Effector memory CD4-positive, alpha-beta T cell (primary cell): ENCODE results near the gene ATAD3A.

Experiments used
- DNase-seq, 3 donors: peaks; one replicate each; pipeline ENCODE4 v3.0.0-alpha.2; 2020
- H3K27ac ChIP-seq: 2 replicates; pipeline ENCODE4 v1.7.0; 2013; ENCODE audit warnings: mild to moderate bottlenecking, low read length, moderate library complexity; ENCODE audit not compliant: insufficient read depth, poor library complexity, severe bottlenecking
- H3K27me3 ChIP-seq: replicated peaks from 2 replicates; pipeline ENCODE4 v1.7.0; 2013; ENCODE audit warnings: mild to moderate bottlenecking, low read length; ENCODE audit not compliant: insufficient read depth, control insufficient read depth, poor library complexity, severe bottlenecking
- H3K36me3 ChIP-seq: 2 replicates; pipeline ENCODE4 v1.7.0; 2013; ENCODE audit warnings: mild to moderate bottlenecking, low read length, moderate library complexity; ENCODE audit not compliant: control insufficient read depth, insufficient read depth
- H3K4me1 ChIP-seq: 2 replicates; pipeline ENCODE4 v1.7.0; 2013; ENCODE audit warnings: low read length, mild to moderate bottlenecking; ENCODE audit not compliant: control insufficient read depth, insufficient read depth, poor library complexity, severe bottlenecking
- H3K4me3 ChIP-seq: 2 replicates; pipeline ENCODE4 v1.7.0; 2013; ENCODE audit warnings: low read length, low read depth, mild to moderate bottlenecking; ENCODE audit not compliant: insufficient read depth, poor library complexity, severe bottlenecking
- H3K9me3 ChIP-seq: 2 replicates; pipeline ENCODE4 v1.7.0; 2013; ENCODE audit warnings: mild to moderate bottlenecking, low read length, moderate library complexity; ENCODE audit not compliant: control insufficient read depth

The ATAD3A gene

GRCh38 chr1:1547011-1547410 is 35.0 kb downstream of the ATAD3A start:
- Histone ChIP-seq H3K27ac (no peak overlapping the region), H3K36me3 (peaks cover 6% of the 10 kb centered on the region), H3K4me1 (no peaks in the 10 kb centered on the region), H3K27me3 (no peaks in the 10 kb centered on the region), H3K9me3 (no peaks in the 10 kb centered on the region), H3K4me3 (no peak overlapping the region)
- no peak for DNase-seq

- no peak overlapping the region for H3K4me3 ChIP-seq
- no peaks in the 10 kb centered on the region for H3K27me3 ChIP-seq
- H3K36me3 ChIP-seq, result peaks cover 6% of the 10 kb centered on the region
- DNase-seq, result no peak
- H3K9me3 ChIP-seq, result no peaks in the 10 kb centered on the region
- H3K27ac ChIP-seq, result no peak overlapping the region
- H3K4me1 ChIP-seq, result no peaks in the 10 kb centered on the region
Measured at GRCh38 chr1:1547476-1547875, 35.5 kb downstream of the ATAD3A start.

- no peak for DNase-seq
- no peaks in the 10 kb centered on the region for H3K36me3 ChIP-seq
- H3K4me1 ChIP-seq, result no peaks in the 10 kb centered on the region
- H3K27me3 ChIP-seq, result no peaks in the 10 kb centered on the region
- H3K4me3 ChIP-seq, result no peak overlapping the region
- no peaks in the 10 kb centered on the region for H3K9me3 ChIP-seq
- no peak overlapping the region for H3K27ac ChIP-seq
Measured at GRCh38 chr1:1548591-1548990, 36.6 kb downstream of the ATAD3A start.

GRCh38 chr1:1550087-1550486 is 38.1 kb downstream of the ATAD3A start:
- DNase-seq, result no peak
- Histone ChIP-seq H3K27me3 (no peaks in the 10 kb centered on the region), H3K27ac (no peak overlapping the region), H3K9me3 (no peaks in the 10 kb centered on the region), H3K36me3 (no peaks in the 10 kb centered on the region), H3K4me1 (no peaks in the 10 kb centered on the region), H3K4me3 (no peak overlapping the region)

- Histone ChIP-seq H3K27me3 (no peaks in the 10 kb centered on the region), H3K4me3 (no peak overlapping the region), H3K4me1 (no peaks in the 10 kb centered on the region), H3K36me3 (no peaks in the 10 kb centered on the region), H3K9me3 (no peaks in the 10 kb centered on the region), H3K27ac (no peak overlapping the region)
- DNase-seq, result no peak
Measured at GRCh38 chr1:1550591-1551432, 38.9 kb downstream of the ATAD3A start.

- no peak for DNase-seq
- Histone ChIP-seq H3K4me3 (no peak overlapping the region), H3K9me3 (no peaks in the 10 kb centered on the region), H3K27me3 (no peaks in the 10 kb centered on the region), H3K4me1 (no peaks in the 10 kb centered on the region), H3K27ac (no peak overlapping the region), H3K36me3 (no peaks in the 10 kb centered on the region)
Measured at GRCh38 chr1:1551524-1552262, 39.7 kb downstream of the ATAD3A start.

GRCh38 chr1:1552263-1552639 is 40.3 kb downstream of the ATAD3A start:
- H3K9me3 ChIP-seq, result no peaks in the 10 kb centered on the region
- H3K4me3 ChIP-seq, result no peak overlapping the region
- no peaks in the 10 kb centered on the region for H3K27me3 ChIP-seq
- DNase-seq, result no peak
- H3K36me3 ChIP-seq, result no peaks in the 10 kb centered on the region
- H3K27ac ChIP-seq, result no peak overlapping the region
- no peaks in the 10 kb centered on the region for H3K4me1 ChIP-seq

GRCh38 chr1:1553821-1554494 is 42.0 kb downstream of the ATAD3A start:
- H3K27me3 ChIP-seq, result no peaks in the 10 kb centered on the region
- no peak overlapping the region for H3K4me3 ChIP-seq
- no peaks in the 10 kb centered on the region for H3K4me1 ChIP-seq
- H3K9me3 ChIP-seq, result no peaks in the 10 kb centered on the region
- no peak overlapping the region for H3K27ac ChIP-seq
- DNase-seq, result no peak
- no peaks in the 10 kb centered on the region for H3K36me3 ChIP-seq

GRCh38 chr1:1554550-1554925 is 42.6 kb downstream of the ATAD3A start:
- no peaks in the 10 kb centered on the region for H3K4me1 ChIP-seq
- H3K27me3 ChIP-seq, result no peaks in the 10 kb centered on the region
- H3K9me3 ChIP-seq, result no peaks in the 10 kb centered on the region
- H3K4me3 ChIP-seq, result no peak overlapping the region
- H3K36me3 ChIP-seq, result no peaks in the 10 kb centered on the region
- DNase-seq, result no peak
- no peak overlapping the region for H3K27ac ChIP-seq
